C1 segment of cervical spinal cord (tissue), 14 donors: ENCODE results near the gene ARHGAP26.
A peak's percentile ranks its signal among the peaks of the same experiment; 100 is the strongest.
"Not testable (repeated sequence)": the region's sequence is repeated elsewhere in the genome, so short reads cannot be mapped to it uniquely, and the experiment has no call there.

Experiments used
- DNase-seq, 14 donors: peaks; one replicate each; lab custom pipeline; 2025; lab: John Stamatoyannopoulos, UW

Gene ARHGAP26

DNA sequence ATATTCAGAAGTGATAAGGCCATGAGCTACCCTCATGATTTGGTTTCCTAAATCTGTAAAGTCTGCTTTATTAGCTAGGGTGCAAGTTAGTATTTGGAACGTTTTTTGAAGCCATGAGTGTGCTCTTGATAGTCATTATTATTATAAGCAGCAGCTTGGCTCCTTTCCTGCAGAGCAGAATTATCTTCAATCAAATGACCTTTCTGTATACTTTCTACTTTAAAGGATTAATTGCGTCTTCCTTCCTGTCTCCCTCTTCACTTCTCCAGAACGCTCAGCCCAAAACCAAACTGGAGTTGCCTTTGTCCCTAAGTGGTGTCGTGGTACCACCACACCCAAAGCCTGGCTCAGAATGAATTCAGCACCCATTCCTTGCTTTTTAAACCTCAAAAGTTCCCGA is 211.3 kb downstream of the ARHGAP26 start:
- no peak for DNase-seq

GRCh38 chr5:142981886-142982820 is 212.0 kb downstream of the ARHGAP26 start:
- peak in 10 of 14 donors; percentile 24 to 97 (median 59) for DNase-seq

GRCh38 chr5:142982821-142983200 is 212.6 kb downstream of the ARHGAP26 start:
- DNase-seq, result no peak

DNA sequence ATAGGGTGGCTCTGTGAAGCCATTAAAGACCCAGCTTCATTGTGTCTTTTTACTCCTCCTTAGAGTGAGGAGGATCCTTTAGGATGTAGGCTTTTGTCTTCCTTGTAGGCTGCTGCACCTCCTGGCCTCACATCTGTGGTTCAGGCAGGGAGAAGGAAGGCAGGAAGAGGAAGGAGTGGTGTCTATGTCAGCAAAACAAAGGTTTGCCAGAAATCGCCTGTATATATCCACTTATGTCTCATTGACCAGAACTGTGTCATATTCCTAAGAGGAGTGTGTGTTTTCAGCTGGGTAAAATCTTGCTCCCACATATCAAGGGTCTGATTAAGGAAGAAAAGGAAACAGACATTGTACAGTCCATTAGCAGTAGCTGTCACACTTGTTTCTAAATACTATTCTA is 213.8 kb downstream of the ARHGAP26 start:
- no peak for DNase-seq

- no peak for DNase-seq
Measured at GRCh38 chr5:142984525-142984924, 214.3 kb downstream of the ARHGAP26 start.

DNA sequence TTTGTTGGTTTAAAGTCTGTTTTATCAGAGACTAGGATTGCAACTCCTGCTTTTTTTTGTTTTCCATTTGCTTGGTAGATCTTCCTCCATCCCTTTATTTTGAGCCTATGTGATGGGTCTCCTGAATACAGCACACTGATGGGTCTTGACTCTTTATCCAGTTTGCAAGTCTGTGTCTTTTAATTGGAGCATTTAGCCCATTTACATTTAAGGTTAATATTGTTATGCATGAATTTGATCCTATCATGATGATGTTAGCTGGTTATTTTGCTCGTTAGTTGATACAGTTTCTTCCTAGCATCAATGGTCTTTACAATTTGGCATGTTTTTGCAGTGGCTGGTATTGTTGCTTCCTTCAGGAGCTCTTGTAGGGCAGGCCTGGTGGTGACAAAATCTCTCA is 219.1 kb downstream of the ARHGAP26 start:
- DNase-seq, result not testable (repeated sequence)

DNA sequence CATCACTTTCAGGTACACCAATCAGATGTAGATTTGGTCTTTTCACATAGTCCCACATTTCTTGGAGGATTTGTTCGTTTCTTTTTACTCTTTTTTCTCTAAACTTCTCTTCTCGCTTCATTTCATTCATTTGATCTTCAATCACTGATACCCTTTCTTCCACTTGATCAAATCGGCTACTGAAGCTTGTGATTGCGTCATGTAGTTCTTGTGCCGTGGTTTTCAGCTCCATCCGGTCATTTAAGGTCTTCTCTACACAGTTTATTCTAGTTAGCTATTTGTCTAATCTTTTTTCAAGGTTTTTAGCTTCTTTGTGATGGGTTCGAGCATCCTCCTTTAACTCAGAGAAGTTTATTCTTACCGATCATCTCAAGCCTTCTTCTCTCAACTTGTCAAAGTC is 219.9 kb downstream of the ARHGAP26 start:
- not testable (repeated sequence) for DNase-seq

GRCh38 chr5:142994218-142994617 is 224.0 kb downstream of the ARHGAP26 start:
- no peak for DNase-seq

DNA sequence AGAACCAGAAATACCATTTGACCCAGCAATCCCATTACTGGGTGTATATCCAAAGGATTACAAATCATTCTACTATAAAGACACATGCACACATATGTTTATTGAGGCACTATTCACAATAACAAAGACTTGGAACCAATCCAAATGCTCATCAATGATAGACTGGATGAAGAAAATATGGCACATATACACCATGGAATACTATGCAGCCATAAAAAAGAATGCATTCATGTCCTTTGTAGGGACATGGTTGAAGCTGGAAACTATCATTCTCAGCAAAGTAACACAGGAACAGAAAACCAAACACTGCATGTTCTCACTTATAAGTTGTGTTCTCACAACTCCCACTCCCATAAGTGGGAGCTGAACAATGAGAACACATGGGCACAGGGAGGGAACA is 225.4 kb downstream of the ARHGAP26 start:
- not testable (repeated sequence) for DNase-seq

GRCh38 chr5:142997591-142997990 is 227.4 kb downstream of the ARHGAP26 start:
- DNase-seq, result no peak

GRCh38 chr5:142998316-142999020 is 228.3 kb downstream of the ARHGAP26 start:
- no peak for DNase-seq

GRCh38 chr5:143000551-143000950 is 230.4 kb downstream of the ARHGAP26 start:
- DNase-seq, result not testable (repeated sequence)

- peak in 1 of 14 donors; percentile 40 for DNase-seq
Measured at GRCh38 chr5:143001764-143002351, 231.7 kb downstream of the ARHGAP26 start.

DNA sequence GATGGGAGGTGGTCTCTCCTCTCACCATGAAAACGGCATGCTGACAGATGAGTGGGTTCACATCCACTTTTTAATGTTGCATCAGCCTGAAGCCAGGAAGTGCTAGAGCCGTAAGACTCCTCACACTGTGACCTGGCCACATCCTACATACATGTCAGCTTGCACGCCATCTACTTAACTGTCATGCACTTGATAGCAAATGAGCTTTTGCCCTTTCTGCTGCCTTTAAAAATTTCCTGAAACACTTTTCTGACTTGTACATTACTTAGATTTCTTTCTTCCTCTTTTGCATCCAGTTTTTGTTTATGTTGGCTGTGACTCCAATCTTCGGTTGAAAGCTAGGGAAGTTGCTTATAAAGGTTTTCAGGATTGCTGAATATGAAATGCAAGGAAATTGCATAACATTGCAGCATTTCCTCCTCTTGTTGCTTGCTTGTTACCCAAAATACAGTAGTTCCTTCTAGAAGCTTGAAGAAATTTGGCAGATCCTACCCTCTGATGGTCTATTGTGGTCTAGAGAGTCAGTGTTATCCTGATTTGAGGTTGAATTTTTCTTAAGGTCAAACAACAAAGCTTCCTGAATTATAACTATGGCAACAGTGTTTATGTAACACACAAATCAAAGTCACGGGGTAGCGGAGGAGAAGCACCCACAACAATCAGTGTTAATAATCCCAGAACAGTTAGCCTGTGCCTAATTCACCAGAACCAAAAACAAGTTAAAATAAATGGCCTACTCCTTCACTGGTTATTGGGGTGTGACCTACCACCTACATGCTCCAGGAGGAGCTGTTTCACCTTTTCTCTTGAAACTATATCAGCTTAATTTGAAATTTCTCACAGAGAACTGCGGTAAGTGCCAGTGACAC is 232.5 kb downstream of the ARHGAP26 start:
- DNase-seq, result peak in 2 of 14 donors; percentile 24 to 46

- DNase-seq, result no peak
Measured at GRCh38 chr5:143003328-143003636, 233.1 kb downstream of the ARHGAP26 start.

- DNase-seq, result no peak
Measured at GRCh38 chr5:143004361-143005145, 234.4 kb downstream of the ARHGAP26 start.

- DNase-seq, result peak in 3 of 14 donors; percentile 5 to 27 (median 26)
Measured at GRCh38 chr5:143006501-143006900, 236.3 kb downstream of the ARHGAP26 start.

- DNase-seq, result no peak
Measured at GRCh38 chr5:143008032-143008431, 237.9 kb downstream of the ARHGAP26 start.

DNA sequence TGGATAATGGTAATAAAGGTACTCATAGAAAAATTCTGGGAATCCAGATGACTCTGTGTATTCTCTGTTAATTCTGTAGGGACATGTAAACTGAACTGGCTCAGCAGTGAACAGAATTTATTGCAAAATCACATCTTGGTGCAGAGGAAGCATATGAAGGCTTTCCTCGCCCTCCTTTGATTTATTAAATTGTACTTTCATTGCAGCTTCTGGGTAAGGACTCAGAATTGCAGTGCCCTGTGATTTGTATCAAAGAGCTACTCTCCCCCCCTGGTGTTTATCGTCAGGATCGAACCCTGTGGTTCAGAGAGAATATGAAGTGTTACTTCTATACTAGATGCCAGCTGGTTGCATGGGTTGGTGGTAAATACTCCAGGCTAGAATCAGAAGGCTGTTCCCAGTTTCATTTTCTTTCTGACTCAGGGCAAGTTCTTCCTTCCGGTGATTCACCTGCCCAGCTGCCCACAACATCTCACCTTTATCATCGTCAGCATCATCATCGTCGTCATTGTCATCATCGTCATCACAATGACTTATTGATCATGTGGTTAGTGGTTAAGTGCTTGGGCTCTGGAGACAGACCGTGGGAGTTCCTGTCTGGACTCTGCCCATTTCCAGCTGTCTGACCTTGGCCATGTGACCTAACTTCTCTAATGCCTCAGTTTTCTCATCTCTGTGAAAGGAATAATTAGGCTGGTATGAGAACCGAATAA is 238.8 kb downstream of the ARHGAP26 start:
- peak in 1 of 14 donors; percentile 37 for DNase-seq

DNA sequence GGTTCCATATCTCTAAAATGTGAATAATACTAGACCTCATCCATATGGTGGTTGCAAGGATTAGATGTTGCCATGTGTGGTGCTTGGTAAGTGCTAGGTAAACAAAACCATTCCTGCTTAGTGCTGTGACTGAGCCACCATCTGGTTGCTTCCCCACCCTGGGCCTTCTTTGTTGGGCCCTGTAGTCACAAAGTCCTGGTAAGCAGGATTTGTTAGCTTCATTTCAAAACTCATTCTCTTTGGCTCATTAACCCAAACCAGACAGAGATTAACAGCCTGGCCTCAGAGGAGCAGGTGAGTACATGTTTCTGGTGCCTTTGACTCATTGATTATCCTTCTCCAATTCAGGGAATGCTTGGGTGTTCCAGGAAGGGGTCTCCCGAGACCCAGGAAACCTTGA is 240.2 kb downstream of the ARHGAP26 start:
- DNase-seq, result no peak
